ENCODE measurements around the gene CHL1. TPM values are rescaled to one million over a fixed set of nuclear protein-coding genes. Genes with fewer than 3 reads are reported as not detected.

Gene CHL1
- total and polyA plus RNA-seq, 2 of the 8 experiments (the other 6 are each of a cell fraction or from before 2014, with no cell fraction given), result 0.05 to 0.99 TPM

GRCh38 chr3:270688-271087 is 74.1 kb downstream of the CHL1 start:
- TF ChIP-seq JUND (IDR thresholded peaks at IDR 0.05; ENCODE audit: low read length) (no peak), CHD1 (IDR thresholded peaks at IDR 0.05; ENCODE audit: low read depth, low read length) (no peak), ATF3 (IDR thresholded peaks at IDR 0.05; ENCODE audit: insufficient read depth, low read depth, low read length) (no peak), MAFK (IDR thresholded peaks at IDR 0.05; ENCODE audit: low read depth, low read length) (no peak), SIRT6 (IDR thresholded peaks at IDR 0.05; ENCODE audit: low read length) (no peak), CEBPB (IDR thresholded peaks at IDR 0.05; ENCODE audit: low read depth, low read length) (no peak), EP300 (IDR thresholded peaks at IDR 0.05; ENCODE audit: borderline replicate concordance in 1 of 2, low read depth in 2 of 2, low read length in 2 of 2) (no peak), ASH2L (IDR thresholded peaks at IDR 0.05; ENCODE audit: low read length) (no peak), CBX8 (IDR thresholded peaks at IDR 0.05; ENCODE audit: borderline replicate concordance, low read depth, low read length) (no peak), CTCF (IDR thresholded peaks at IDR 0.05; ENCODE audit: control extremely low read depth in 1 of 3, insufficient read depth in 1 of 3, low read depth in 1 of 3, low read length in 3 of 3) (no peak), TCF12 (IDR thresholded peaks at IDR 0.05; ENCODE audit: low read depth, low read length) (no peak)
- Histone ChIP-seq H3K23me2 (ENCODE audit: low read depth, low read length) (no peaks in the 10 kb centered on the region), H4K20me1 (replicated peaks in 1 of 2; ENCODE audit: control insufficient read depth in 1 of 2, insufficient read depth in 2 of 2, low read length in 2 of 2) (no peaks in the 10 kb centered on the region), H3K9ac (replicated peaks in 1 of 4; ENCODE audit: extremely low read depth in 1 of 4, low read depth in 3 of 4, low read length in 3 of 4) (no peak overlapping the region), H3K14ac (ENCODE audit: insufficient read length) (no peak overlapping the region), H3K4me2 (ENCODE audit: insufficient read depth in 1 of 2, low read depth in 2 of 2, low read length in 2 of 2) (no peak overlapping the region), H3K56ac (replicated peaks; ENCODE audit: insufficient read length, low read depth, low read length) (no peak overlapping the region), H3K23ac (ENCODE audit: insufficient read length) (no peak overlapping the region), H3K4me1 (replicated peaks in 1 of 4; ENCODE audit: control insufficient read depth in 3 of 4, insufficient read depth in 4 of 4, low read length in 3 of 4) (no peaks in the 10 kb centered on the region), H3K9me3 (ENCODE audit: insufficient read depth in 2 of 2, low read depth in 1 of 2, low read length in 1 of 2) (no peaks in the 10 kb centered on the region), H2BK5ac (ENCODE audit: low read depth, low read length) (no peak overlapping the region), H3K4me3 (ENCODE audit: extremely low read depth in 1 of 4, insufficient read depth in 2 of 4, low read depth in 3 of 4, low read length in 4 of 4) (no peak overlapping the region), H3K4ac (replicated peaks; ENCODE audit: insufficient read length, low read depth, low read length) (no peak overlapping the region), H3K79me1 (ENCODE audit: low read depth, low read length) (no peaks in the 10 kb centered on the region), H2AK5ac (ENCODE audit: low read depth, low read length) (no peak overlapping the region), H3K27ac (ENCODE audit: low read depth, low read length) (no peak overlapping the region), H3K18ac (ENCODE audit: extremely low read depth, low read length) (no peak overlapping the region), H3K36me3 (ENCODE audit: control insufficient read depth in 2 of 4, insufficient read depth in 4 of 4, low read length in 3 of 4) (no peaks in the 10 kb centered on the region), H4K5ac (ENCODE audit: insufficient read length, low read depth, low read length) (no peak overlapping the region), H2BK12ac (ENCODE audit: low read depth, low read length) (no peak overlapping the region), H3K27me3 (replicated peaks in 1 of 4; ENCODE audit: control insufficient read depth in 3 of 4, extremely low read depth in 1 of 4, insufficient read depth in 3 of 4, low read length in 3 of 4) (no peaks in the 10 kb centered on the region), H4K91ac (replicated peaks; ENCODE audit: insufficient read length, low read length) (no peak overlapping the region), H2BK15ac (ENCODE audit: low read length) (no peak overlapping the region), H2BK20ac (ENCODE audit: low read length) (no peak overlapping the region), H3K79me2 (ENCODE audit: control insufficient read depth in 1 of 2, insufficient read depth in 2 of 2, low read length in 2 of 2) (no peaks in the 10 kb centered on the region), H2AFZ (ENCODE audit: low read length) (no peak overlapping the region), H4K8ac (ENCODE audit: extremely low read depth, insufficient read depth, low read length) (no peak overlapping the region), H2BK120ac (replicated peaks; ENCODE audit: low read depth, low read length) (no peak overlapping the region)
- FAIRE-seq (no peak), DNase-seq (ENCODE audit: low read depth in 1 of 2, low spot score in 2 of 2) (no peak)
- CTCF ChIA-PET (ENCODE audit: partially characterized antibody), result interaction anchor here (1.0 to 1.6 kb wide), 3 partner anchors 63 to 198 kb away, joined by 3 to 6 read pairs (median 4); no protein-coding TSS in a partner anchor
- POLR2A ChIA-PET (ENCODE audit: partially characterized antibody), result no interaction called here
- WGBS, 2 experiments (ENCODE audit: extremely low coverage in 1 of 2, insufficient coverage in 1 of 2, insufficient read length in 1 of 2, insufficient replicate concordance in 2 of 2, low coverage in 1 of 2, low lambda C conversion rate in 2 of 2, missing lambda C conversion rate in 1 of 2), result 81% methylated on average over 2 of the region's 2 CpGs; no CpG with 5 or more reads in 1 of the 2 experiments
